ENCODE results near the gene GPR17.

- TF ChIP-seq, protein P1, sequence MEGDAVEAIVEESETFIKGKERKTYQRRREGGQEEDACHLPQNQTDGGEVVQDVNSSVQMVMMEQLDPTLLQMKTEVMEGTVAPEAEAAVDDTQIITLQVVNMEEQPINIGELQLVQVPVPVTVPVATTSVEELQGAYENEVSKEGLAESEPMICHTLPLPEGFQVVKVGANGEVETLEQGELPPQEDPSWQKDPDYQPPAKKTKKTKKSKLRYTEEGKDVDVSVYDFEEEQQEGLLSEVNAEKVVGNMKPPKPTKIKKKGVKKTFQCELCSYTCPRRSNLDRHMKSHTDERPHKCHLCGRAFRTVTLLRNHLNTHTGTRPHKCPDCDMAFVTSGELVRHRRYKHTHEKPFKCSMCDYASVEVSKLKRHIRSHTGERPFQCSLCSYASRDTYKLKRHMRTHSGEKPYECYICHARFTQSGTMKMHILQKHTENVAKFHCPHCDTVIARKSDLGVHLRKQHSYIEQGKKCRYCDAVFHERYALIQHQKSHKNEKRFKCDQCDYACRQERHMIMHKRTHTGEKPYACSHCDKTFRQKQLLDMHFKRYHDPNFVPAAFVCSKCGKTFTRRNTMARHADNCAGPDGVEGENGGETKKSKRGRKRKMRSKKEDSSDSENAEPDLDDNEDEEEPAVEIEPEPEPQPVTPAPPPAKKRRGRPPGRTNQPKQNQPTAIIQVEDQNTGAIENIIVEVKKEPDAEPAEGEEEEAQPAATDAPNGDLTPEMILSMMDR (IDR thresholded peaks at IDR 0.05) = no peak
- TF ChIP-seq EZH2 (IDR thresholded peaks at IDR 0.05) (no peak), EZH2phosphoT487 (IDR thresholded peaks at IDR 0.05) (no peak)
These were observed 8.3 kb downstream of the GPR17 start for GRCh38 chr2:127654084-127654837.
